ENCODE measurements around the gene MKLN1. TPM values are rescaled to one million over a fixed set of nuclear protein-coding genes. Genes with fewer than 3 reads are reported as not detected.

MKLN1 gene
- total and polyA plus RNA-seq, 2 of the 13 experiments (the other 11 are each of a cell fraction or from before 2014, with no cell fraction given): 33.6 to 43.5 TPM

GRCh38 chr7:131404226-131404911 is 76.7 kb downstream of the MKLN1 start (continued):
- TF ChIP-seq THRA (CRISPR knock-in tag; IDR thresholded peaks at IDR 0.05; ENCODE audit: borderline replicate concordance) (0 out of 2 replicates have a peak, but pooled peaks have one; percentile 25), MLX (CRISPR knock-in tag; IDR thresholded peaks at IDR 0.05) (no peak), REPIN1 (CRISPR knock-in tag; IDR thresholded peaks at IDR 0.05; ENCODE audit: borderline replicate concordance, low read depth) (no peak), ZNF329 (CRISPR knock-in tag; IDR thresholded peaks at IDR 0.05; ENCODE audit: low read depth) (no peak), ELF1 (CRISPR knock-in tag; IDR thresholded peaks at IDR 0.05) (no peak), ZSCAN12 (CRISPR knock-in tag; IDR thresholded peaks at IDR 0.05) (no peak), ZNF646 (CRISPR knock-in tag; IDR thresholded peaks at IDR 0.05) (no peak), PTBP1 (IDR thresholded peaks at IDR 0.05; ENCODE audit: low read depth, low read length, poor library complexity, severe bottlenecking) (no peak), SPEN (CRISPR knock-in tag; IDR thresholded peaks at IDR 0.05; ENCODE audit: low read depth) (no peak), HNF4A (CRISPR knock-in tag; IDR thresholded peaks at IDR 0.05) (peak; percentile 55)

Data from HepG2 (cell line).